HG03066 (cell line): ENCODE results near the gene NFIB.

Experiments used
- ATAC-seq: cut with Tn5 transposase; IDR thresholded peaks from one replicate; pipeline ENCODE4 v1.9.1; 2021; ENCODE audit warnings: low read depth; ENCODE audit not compliant: unreplicated experiment

Gene NFIB

DNA sequence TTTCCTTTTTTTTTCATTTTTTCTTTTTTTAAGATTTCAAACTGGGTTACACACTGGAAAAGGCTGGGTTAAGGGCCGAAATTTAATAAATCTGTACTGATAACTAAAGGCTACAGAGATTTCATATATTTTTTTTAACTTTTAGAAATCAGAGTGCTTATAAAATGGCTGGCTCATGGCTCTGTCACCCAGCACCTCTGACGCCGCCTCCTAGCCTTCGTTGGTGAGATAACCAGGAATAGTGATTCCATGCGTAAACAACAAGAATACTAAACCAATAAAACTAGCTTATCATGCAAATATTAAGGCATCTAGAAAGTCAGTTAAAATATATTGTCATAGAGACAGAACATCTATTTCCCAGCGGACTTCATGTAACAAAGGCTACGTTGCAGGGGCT, 226.4 kb downstream of the NFIB start:
- ATAC-seq, result no peak

DNA sequence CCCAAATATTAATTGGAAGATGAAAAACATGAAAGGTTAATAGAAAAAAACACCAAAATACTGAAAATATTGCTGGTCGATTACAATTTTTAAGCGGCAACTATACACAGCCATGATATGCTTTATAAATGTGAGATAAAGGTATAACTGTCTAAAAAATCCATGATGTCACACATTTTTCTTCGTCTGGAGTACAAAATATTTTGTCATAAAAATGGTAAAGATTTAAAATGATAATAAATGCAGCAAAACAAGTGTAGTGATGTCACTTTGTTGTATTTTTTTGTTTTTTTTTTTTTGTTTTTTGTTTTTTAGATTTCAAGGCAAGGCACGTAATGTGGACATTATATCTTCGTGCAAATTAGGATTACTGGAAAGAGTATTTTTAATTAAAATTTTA, 227.4 kb downstream of the NFIB start:
- no peak for ATAC-seq

DNA sequence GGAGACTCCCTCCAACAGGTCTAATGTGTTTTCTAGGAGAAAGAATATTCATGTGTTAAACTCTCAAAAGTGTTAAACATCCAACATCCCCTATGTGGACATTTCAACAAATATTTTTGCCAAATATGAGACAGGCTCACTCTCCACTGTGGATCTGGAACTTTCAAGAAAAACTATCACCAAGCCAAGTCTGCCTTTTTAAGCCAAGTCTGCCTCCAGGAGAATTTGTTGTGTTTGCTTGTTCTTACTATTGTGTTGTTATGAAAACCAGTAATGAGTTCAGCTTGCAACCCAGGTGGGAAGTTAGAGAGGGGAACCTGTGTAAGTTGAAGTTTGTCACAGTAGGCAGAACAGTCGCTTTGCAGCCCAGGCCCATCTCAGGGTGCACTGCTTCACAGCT, 228.1 kb downstream of the NFIB start:
- ATAC-seq, result no peak

DNA sequence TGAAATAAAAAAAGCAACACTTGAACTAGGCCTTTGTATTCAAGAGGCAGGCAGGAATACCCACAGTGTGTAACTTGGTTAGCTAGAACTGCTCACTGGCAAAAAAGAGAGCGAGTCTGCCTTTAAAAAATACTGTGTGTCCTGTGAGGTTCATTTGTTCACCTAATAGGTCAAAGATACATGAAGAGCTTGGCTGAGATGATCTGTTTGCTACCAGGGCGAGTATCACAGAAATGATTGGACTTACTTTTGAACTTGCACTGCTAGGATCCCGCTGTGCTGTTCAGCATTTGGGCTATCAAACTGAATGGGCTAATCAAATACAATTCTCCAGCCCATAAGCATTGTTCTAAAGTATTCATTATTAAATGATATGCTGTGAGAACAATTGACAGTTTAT, 229.1 kb downstream of the NFIB start:
- ATAC-seq, result no peak

DNA sequence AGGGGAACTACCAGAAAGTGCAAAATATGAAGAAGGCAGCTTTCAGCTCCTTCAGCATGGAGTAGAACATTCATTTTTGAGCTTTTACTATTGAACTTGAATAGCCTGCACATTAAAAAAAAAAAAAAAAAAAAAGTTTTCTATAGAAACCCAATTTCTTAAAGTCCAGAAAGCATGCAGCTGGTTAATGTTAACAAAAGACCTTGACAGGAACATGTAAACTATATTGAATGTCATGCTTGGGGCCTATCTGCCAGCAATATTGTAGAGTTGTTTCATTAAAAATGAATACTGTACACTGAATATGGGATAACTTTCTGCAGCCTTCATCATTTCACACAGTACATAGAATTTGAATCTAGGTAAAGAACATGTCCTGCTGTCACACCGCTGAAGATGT, 230.6 kb downstream of the NFIB start:
- ATAC-seq, result no peak

DNA sequence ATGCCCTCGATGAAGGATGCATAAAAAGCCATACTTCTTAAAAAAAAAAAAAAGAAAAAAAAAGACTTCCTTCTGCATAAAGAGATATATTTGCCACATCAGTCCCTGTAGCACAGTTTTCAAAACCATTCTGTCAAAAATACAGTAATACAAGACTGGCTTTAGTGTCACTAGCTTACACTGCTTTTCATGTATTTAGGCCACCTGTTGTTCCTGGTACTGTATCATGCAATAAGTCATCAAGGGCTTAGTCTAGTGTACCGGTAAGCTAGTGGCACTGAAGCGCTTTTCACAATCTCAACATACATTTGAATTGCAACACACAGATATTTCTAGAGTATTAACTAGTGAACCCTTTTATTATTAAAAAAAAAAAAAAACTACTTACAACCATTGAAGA, 231.2 kb downstream of the NFIB start:
- ATAC-seq, result no peak

DNA sequence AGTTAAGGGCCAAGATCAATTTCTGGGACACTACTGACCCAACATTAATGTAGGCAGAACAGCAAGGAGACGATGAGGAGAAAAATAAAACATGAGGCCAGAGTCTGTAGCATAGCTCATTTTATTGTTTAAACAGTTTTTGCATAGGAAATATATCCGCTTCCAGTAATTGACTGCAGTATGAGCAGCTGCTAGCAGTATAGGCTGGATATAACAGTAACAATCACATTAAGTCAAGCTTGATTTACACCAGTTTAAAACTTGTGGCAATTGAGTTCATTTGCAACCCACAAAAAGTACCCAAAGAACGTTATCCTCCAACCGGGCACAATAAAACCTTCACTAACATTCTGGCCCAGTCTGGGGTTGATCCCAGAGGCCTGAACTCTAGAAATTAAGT, 232.2 kb downstream of the NFIB start:
- ATAC-seq, result no peak

DNA sequence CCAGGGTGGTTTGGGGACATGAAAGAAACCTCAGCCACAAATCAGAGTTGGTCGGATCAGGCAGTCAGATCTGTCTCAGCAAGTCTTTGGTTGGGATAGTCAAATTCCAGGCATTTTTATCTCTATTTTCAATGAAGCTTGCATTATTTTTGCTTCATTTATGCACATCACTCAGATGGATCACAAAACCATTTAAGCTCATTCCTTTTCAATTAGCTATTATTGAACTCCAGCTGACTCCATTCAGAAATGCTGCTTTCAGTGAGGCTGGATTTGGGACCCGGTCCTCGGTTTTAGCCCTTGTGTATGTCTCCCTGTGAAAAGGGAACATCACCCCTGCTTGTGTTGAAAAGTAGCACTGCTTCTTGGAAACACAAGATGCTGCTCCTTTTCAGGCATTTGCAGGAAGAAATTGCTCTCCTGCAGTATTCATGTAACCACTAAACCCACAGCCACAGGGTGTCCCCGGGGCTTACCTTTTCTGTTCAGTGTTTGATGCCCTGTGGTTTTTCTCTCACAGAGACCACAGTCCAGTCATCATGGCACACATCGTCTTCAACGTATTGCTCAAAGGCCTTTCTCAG, 232.9 kb downstream of the NFIB start:
- peak; percentile 52 for ATAC-seq

DNA sequence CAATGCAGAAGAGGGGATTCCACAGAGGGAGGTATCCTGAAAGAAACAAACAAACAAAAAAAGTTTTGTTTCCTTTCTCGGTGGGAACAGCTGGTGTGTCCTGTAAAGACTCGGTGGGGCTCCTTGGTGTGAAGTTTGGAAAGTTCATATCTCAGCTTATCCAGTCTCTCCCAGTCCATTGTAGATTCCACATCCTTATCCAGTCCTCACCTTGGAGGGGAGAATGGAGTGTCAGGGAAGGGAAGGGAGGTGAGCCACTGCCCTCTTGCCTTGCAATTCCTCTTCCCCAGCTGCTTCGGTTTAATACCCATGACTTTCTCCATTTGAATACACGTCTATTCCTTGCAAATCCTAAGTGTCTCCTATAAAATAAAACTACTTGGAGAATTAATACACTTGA, 234.5 kb downstream of the NFIB start:
- no peak for ATAC-seq

DNA sequence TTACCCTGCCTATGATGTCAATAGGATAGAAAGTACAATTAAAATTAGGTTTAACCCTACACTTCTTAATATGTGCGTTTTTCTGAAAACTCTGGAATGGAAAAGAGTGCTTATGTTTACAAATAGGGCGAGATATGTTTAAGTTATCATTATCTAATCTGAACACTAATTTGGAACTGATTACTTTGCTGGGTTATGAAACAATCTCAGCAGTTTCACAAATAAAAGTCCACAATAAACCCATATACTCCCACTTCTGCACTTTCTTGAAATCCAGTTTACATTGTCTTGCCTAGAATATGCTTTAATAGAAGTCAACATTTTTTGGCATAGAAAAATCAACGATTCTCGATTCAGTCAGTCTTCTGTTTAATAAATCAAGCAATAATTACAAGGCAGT, 236.3 kb downstream of the NFIB start:
- ATAC-seq, result no peak

DNA sequence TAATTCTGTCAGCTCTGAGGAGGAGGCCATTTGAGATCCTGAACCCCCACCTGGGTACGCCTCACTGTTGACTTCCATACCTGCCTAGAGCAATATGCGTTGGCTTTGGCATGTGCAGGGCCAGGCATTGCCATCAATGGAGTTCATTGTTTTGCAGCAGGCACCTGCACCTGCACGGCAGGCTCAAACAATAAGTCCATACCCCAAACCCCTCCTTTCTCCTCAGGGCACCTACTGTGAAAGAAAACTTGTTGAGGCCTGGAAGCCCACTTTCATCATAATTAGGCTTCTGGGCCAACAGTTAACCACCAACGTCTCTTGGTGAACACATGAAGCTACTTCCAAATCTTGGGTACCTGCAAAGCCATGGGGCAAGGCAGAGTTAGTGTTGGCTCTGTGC, 238.7 kb downstream of the NFIB start:
- no peak for ATAC-seq

DNA sequence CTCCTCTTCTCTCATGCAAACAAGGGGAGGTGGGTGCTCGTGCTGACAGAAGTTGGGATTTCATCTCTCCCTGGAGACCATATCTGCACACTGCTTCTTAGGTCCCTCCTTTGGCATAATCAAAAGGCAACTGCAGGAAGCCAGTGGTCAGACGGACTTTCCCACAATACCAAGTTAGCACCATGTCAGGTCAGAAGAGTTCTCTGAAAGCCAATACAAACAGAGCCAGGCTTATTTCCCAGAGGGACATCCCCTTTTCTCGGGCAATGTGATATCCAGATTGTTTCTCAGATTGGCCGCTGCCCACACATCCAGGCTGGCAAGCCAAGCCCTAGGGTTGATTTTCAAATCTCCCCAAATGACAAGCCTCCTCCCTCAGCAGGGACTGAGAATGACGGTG, 241.1 kb downstream of the NFIB start:
- ATAC-seq, result no peak

DNA sequence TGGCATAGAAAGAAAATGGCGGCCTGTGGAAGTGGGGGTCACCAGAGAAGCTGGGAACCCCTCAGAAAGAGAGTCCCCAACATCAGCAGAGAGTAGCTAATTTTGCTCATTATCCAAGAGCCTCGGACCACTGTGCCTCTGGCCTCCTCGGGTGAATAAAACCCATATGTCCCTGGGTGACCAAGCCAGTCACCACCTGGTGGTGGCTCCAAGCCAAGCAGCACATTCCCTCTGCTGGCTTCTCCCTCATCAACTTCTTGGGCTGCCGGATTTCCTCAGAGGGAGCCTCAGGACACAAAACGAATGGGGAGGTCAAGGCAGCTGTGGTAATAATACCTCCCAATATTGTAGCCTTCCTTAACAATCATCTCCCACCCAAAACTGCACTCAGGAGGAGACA, 242.5 kb downstream of the NFIB start:
- no peak for ATAC-seq

DNA sequence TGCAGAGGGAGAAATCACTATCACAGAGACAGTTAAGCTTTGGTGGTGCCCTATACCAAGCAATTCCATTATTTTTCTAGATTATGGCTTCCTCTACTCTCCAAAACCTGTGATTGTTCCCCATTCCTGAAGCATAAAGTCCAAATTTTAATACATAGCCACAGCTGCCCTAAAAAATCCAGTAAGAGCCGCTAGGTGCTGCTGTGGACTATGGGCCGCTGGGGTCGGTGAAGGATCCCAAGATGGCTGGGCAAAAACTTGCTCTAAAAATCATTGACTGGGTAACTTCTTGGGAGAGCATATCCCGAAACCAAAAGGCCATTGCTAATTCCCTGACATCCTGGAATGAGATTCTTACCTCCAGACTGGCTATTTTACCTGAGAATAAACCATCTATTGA, 245.3 kb downstream of the NFIB start:
- ATAC-seq, result no peak

DNA sequence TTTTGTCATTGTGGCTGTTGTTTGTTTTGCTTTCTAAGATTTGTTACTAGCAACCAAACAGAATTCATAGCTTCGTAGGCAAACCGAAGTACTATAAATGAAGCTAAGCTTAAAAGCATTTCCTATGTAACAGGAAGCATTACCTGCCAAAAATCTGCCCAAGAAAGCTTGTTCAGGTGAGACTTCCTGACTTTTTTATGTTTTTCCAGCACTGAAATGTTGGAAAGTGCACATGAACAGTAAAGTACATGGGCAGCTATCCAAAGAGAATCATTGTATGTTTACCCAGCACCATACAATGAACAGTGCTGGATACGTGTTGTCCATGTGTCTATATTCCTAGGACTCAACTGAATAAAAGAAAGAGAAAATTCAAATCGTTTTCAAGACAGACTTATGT, 247.1 kb downstream of the NFIB start:
- no peak for ATAC-seq

DNA sequence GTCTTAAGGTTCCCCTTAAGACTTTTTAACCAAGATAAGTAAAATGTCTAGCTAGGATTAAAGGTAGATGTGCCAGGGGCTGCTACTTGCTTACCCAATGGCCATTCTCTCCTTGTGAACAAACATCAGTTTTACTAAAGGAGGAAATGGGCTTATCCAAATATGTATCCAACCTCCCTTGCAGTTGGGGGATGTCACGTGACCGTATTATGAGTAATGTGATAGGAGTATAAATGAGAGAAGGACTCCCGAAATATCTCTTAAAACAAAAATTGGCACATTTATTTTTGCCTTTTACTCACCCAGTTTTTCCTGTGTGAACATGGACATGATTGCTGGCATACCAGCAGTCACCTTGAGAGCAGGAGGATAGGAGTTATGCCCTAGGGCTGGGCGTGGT, 247.9 kb downstream of the NFIB start:
- ATAC-seq, result no peak

DNA sequence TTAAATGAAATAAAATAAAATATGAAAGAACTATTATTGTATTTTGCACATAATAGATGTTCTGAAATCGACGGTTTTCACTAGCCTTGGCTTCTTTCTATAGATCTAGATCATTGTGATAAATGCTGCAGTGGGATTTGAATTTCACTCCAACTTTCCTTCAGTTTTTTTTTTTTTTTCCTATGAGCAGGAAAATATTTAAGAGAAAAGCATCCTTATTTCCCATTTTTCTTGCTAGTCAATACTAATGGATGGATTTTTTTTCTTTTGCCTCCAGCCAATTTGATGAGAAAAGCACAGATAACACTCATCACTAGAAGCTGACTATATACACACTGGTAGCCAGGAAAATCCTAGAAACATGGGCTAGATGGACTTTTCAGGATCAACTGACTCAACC, 249.0 kb downstream of the NFIB start:
- no peak for ATAC-seq

DNA sequence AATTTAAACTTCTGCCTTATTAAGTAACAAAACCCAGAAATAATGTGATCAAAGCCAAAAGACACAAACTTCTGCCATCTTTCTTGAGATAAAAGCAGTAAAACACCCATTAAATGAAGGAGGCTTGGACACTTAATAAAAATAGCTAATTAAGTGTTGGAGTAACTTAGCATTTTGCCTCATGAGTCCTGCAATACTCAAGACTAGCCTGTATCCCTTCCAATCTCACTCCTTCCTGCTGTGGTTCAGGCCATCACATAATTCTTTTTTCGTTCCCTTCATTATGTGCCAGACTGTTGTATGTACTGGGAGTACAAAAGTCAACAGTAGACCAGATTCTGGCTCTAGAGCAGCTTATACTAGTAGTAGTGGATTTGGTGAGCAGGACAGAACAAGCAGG, 250.2 kb downstream of the NFIB start:
- no peak for ATAC-seq

DNA sequence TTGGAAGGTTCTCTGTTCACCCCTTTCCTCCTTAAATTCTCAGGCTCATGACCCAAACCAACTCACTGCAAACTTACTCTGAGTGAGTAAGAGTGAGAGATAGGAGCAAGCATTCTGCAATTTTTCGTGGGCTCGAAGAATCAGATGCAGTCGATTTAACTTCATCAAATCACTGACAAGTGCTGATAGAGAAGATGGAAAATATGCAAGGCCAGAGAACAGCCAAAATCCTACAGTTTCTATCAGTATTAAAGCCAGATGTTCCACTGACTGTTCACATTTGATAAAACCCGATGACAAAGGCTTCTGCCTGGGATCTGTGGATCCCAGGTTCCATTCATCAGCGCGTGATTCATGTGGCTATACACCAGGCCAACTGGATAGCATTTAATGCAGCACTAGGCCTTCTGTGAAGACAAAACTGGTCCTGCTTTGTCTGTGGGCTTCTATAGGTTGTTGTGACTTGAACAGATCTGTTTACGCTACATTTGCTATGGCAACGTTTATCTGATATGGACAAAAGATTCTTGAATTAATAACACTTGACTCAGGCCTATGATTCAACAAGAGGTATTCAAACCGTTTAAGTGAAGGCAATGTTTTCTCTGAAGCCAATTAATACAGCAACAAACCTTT, 251.2 kb downstream of the NFIB start:
- ATAC-seq, result no peak

DNA sequence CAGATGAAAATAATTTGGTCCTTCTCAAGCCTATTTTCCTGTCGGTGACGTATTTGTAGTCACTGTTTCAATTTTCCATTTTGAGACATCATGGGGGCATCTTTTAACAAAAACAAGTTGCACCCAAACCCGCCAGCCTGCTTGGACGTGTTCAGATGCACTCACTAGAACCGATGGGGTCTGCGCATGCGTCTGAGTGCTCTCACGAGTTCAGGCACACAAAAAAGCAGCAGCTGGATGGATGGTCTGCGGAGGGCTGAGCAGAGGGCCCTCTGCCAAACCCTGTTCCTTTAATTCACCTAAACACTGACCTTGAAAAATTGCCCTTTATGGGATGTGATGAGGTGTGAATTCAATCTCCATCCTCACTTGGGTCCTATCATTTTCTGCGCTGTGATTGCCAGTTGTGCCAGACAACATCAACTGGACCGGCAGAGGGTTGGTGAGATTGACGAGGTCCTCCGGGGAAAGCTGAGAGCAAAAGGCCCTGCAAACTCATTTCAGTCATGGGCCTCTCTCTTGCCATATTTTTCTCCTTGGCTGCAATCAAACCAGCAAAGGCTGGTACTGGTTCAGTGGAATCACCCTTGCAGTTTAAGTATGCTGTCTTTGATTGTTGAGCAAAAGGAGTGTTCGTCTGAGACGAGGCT, 251.9 kb downstream of the NFIB start:
- ATAC-seq, result no peak

DNA sequence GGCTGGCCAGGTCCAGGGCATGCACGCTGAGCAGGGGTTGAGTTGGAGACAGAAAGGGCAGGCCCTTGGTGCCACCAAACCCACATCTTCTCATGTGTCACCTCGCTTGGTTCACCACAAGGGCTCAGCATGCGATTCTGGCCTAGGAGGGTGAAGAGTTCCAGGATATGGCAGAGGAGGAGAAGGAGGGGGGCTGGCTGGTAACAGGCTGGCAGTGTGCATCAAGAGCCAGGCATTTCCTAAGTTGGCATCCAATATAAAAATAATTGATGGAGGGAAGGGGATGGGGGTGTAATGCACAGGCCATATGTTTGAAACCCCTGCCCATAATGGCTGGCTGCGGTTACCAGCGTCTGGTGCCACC, 255.6 kb downstream of the NFIB start:
- ATAC-seq, result no peak
